ENCODE measurements around the gene NRCAM.

GRCh38 chr7:108267615-108268014, 188.6 kb downstream of the NRCAM start:
- TF ChIP-seq CTCF (IDR thresholded peaks at IDR 0.05): no peak
- no peak for TF ChIP-seq POLR2A (IDR thresholded peaks at IDR 0.05)

Data from adrenal gland (tissue), 5 donors.